Mesendoderm (in vitro differentiated cells): ENCODE results near the gene HOXB7.
A peak's percentile ranks its signal among the peaks of the same experiment; 100 is the strongest.

Source experiments
- DNase-seq: peaks from one replicate; pipeline ENCODE4 v3.0.0; 2013
- H2AK5ac ChIP-seq: 2 replicates; pipeline ENCODE4 v1.6.1; 2013; ENCODE audit warnings: low read length, inconsistent platforms
- H2BK120ac ChIP-seq: 2 replicates; pipeline ENCODE4 v1.6.1; 2013; ENCODE audit warnings: low read depth, mild to moderate bottlenecking, low read length, moderate library complexity, mixed read lengths
- H2BK15ac ChIP-seq: replicated peaks from 2 replicates; pipeline ENCODE4 v1.6.1; 2013; ENCODE audit warnings: low read depth, mild to moderate bottlenecking, moderate library complexity
- H2BK5ac ChIP-seq: 2 replicates; pipeline ENCODE4 v1.6.1; 2013; ENCODE audit warnings: low read length, inconsistent platforms
- H3K18ac ChIP-seq: 2 replicates; pipeline ENCODE4 v1.6.1; 2013; ENCODE audit warnings: mild to moderate bottlenecking, low read length, mixed read lengths
- H3K23ac ChIP-seq: one replicate; pipeline ENCODE4 v1.6.1; 2013; ENCODE audit warnings: low read length
- H3K27ac ChIP-seq: 2 replicates; pipeline ENCODE4 v1.5.1; 2013; ENCODE audit warnings: low read depth, mild to moderate bottlenecking, inconsistent platforms, low read length, moderate library complexity
- H3K27me3 ChIP-seq: 2 replicates; pipeline ENCODE4 v1.6.1; 2013; ENCODE audit warnings: low read length, control low read depth, mild to moderate bottlenecking, inconsistent platforms; ENCODE audit not compliant: insufficient read depth, poor library complexity
- H3K36me3 ChIP-seq: 2 replicates; pipeline ENCODE4 v1.6.1; 2013; ENCODE audit warnings: low read length, inconsistent platforms; ENCODE audit not compliant: control insufficient read depth, insufficient read depth
- H3K4ac ChIP-seq: one replicate; pipeline ENCODE4 v1.6.1; 2013; ENCODE audit warnings: low read depth, mild to moderate bottlenecking, low read length, moderate library complexity
- H3K4me1 ChIP-seq: 2 replicates; pipeline ENCODE4 v1.6.1; 2013; ENCODE audit warnings: low read depth, low read length, inconsistent platforms; ENCODE audit not compliant: control insufficient read depth
- H3K4me2 ChIP-seq: 2 replicates; pipeline ENCODE4 v1.6.1; 2013; ENCODE audit warnings: low read length
- H3K4me3 ChIP-seq: 2 replicates; pipeline ENCODE4 v1.5.1; 2013; ENCODE audit warnings: mild to moderate bottlenecking, low read length
- H3K56ac ChIP-seq: one replicate; pipeline ENCODE4 v1.6.1; 2013; ENCODE audit warnings: low read length
- H3K79me1 ChIP-seq: 2 replicates; pipeline ENCODE4 v1.6.1; 2013; ENCODE audit warnings: low read length, inconsistent platforms
- H3K79me2 ChIP-seq: 2 replicates; pipeline ENCODE4 v1.6.1; 2013; ENCODE audit warnings: mild to moderate bottlenecking, low read length; ENCODE audit not compliant: control insufficient read depth, insufficient read depth
- H3K9ac ChIP-seq: 2 replicates; pipeline ENCODE4 v1.6.1; 2013; ENCODE audit warnings: low read length, inconsistent platforms
- H4K5ac ChIP-seq: one replicate; pipeline ENCODE4 v1.6.1; 2013; ENCODE audit warnings: low read length
- H4K8ac ChIP-seq: one replicate; pipeline ENCODE4 v1.6.1; 2013; ENCODE audit warnings: low read depth, mild to moderate bottlenecking, control low read depth, low read length, moderate library complexity
- WGBS: extraction: QIAGEN DNeasy Blood & Tissue Kit; methylation state at CpG from one replicate; pipeline ENCODE4 v1.1.7; 2013; ENCODE audit warnings: low lambda C conversion rate, missing lambda C conversion rate; ENCODE audit not compliant: insufficient coverage; ENCODE audit errors: extremely low coverage; 5-methylcytosine and 5-hydroxymethylcytosine counted together

Gene HOXB7

DNA sequence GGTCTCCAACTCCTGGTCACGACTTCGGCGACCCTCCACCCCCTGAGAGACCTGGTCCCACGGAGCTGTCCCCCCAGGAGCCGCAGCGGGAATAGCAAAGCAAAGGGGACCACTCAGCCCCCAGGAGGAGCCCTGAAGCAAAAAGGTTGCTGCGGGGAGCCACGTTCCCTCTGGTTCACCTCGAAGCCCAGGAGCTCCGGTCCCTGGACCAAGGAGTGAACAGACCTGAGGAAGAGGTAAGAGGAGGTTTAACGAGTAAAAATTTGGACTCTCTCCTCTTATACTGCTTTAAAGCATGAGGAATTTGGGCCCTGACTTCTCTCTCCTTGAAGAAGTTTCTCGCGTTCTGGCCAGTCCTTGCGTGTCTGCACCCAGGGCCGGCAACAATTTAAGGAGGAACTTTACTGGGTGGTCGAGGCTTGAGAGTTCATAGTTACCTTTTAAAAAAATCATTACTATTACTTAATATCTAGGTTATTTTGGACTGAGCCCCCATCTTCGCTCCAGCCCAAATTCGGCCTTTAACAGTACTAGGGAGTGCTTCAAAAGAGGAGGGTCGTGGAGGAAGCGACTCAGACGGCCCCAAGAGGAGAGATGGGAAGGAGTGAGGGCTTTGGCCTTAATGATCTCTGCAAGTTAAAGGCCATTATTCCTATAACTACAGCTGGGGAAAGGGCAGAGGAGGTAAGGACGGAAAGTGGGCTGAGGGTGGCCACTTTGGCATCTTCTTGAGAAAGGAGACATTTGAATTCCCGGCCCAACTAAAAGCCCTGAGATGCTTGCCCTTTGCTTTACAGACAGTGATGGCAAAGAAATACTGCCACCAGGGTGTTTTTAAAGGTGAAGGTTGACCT is 32.3 kb upstream of the HOXB7 start:
- Histone ChIP-seq H3K23ac (peak overlapping the region; percentile 6), H4K8ac (no peak overlapping the region), H3K36me3 (no peaks in the 10 kb centered on the region), H3K27ac (no peak overlapping the region), H4K5ac (no peak overlapping the region), H3K4me3 (no peak overlapping the region), H2AK5ac (no peak overlapping the region), H2BK15ac (no peak overlapping the region), H3K56ac (peak overlapping the region; percentile 52), H3K4ac (no peak overlapping the region), H3K79me1 (no peaks in the 10 kb centered on the region), H3K4me2 (peak overlapping the region; percentile 5), H3K4me1 (peaks cover 6% of the 10 kb centered on the region), H3K79me2 (peaks cover 1% of the 10 kb centered on the region), H3K27me3 (peaks cover 68% of the 10 kb centered on the region), H2BK120ac (no peak overlapping the region), H2BK5ac (no peak overlapping the region), H3K9ac (peak overlapping the region; percentile 39), H3K18ac (no peak overlapping the region)
- DNase-seq: no peak
- no CpG with 5 or more reads among the region's 23 CpGs for WGBS

DNA sequence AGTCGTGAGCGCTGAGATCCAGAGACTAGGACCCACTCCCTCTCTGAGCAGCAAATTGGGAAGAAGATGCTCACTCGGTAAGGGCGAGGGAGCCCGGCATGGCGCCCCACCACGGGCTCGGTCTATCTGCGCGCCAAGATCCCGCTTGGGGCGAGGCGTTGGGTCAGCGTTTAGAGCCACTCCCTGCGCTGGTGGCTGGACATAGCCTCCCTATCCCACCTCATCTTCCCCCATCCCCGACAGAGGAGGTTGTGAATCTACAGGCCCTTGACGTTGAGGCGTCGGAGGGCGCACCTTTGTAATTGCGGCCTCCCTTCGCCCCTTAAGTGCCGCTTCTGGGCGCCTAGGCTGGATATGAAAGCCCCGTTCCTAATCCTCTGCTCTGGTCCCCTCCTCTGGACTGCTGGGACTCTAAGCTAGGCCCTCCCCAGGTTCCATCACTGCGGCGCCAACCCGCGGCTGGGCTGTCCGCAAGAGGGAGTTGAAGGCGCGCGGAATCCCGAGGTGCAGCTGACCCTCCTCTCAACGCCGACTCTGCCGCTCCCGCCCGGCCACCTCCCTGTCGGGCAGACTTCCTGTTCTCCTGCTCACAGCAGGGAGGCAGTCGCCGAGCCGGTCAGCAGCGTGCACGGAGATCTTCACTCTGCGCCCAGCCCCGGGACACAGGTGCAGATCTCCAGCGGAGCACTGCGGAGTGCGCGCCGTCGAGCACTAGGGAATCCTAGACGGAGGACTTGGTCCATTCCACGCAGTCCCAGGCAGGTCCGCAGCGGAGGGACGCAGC is 31.4 kb upstream of the HOXB7 start:
- Histone ChIP-seq H2BK5ac (no peak overlapping the region), H3K4me3 (no peak overlapping the region), H3K4ac (no peak overlapping the region), H3K4me2 (peak overlapping the region; percentile 45), H3K56ac (peak overlapping the region; percentile 52), H3K23ac (peak overlapping the region; percentile 20), H2AK5ac (no peak overlapping the region), H4K8ac (no peak overlapping the region), H2BK15ac (no peak overlapping the region), H3K27me3 (peaks cover 76% of the 10 kb centered on the region), H3K18ac (no peak overlapping the region), H4K5ac (no peak overlapping the region), H3K36me3 (no peaks in the 10 kb centered on the region), H2BK120ac (no peak overlapping the region), H3K79me1 (no peaks in the 10 kb centered on the region), H3K79me2 (peaks cover 1% of the 10 kb centered on the region), H3K4me1 (peaks cover 6% of the 10 kb centered on the region), H3K9ac (peak overlapping the region; percentile 55), H3K27ac (no peak overlapping the region)
- WGBS: no CpG with 5 or more reads among the region's 58 CpGs
- DNase-seq: peak; percentile 91

- no CpG with 5 or more reads among the region's 29 CpGs for WGBS
- H3K27me3 ChIP-seq: peaks cover 79% of the 10 kb centered on the region
- DNase-seq: no peak
These were observed 30.8 kb upstream of the HOXB7 start for GRCh38 chr17:48641541-48642058.

DNA sequence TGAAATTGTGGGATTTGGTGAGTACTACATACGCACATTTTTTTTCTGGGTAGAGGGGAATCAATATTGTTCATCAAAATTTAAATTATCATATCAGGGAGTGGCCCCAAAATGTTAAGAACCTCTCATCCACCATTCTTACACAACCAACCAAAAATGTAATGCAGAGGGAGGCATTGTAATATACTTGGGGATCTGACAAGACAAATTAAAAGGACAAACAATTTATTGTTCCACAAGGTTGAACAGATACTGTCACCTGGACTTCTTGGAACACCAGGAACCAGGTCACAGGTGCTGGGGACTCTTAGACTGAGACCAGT is 30.0 kb upstream of the HOXB7 start:
- Histone ChIP-seq H3K27me3 (peaks cover 82% of the 10 kb centered on the region), H3K27ac (no peak overlapping the region)

More at GRCh38 chr17:48641541-48642058, 30.8 kb upstream of the HOXB7 start:
- Histone ChIP-seq H3K79me2 (peaks cover 1% of the 10 kb centered on the region), H3K4me2 (peak overlapping the region; percentile 45), H3K79me1 (no peaks in the 10 kb centered on the region), H3K4me3 (no peak overlapping the region), H3K27ac (no peak overlapping the region), H2BK15ac (no peak overlapping the region), H4K5ac (no peak overlapping the region), H3K36me3 (no peaks in the 10 kb centered on the region), H4K8ac (no peak overlapping the region), H3K18ac (no peak overlapping the region), H2BK120ac (no peak overlapping the region), H3K4ac (no peak overlapping the region), H3K56ac (peak overlapping the region; percentile 52), H2BK5ac (no peak overlapping the region), H3K9ac (peak overlapping the region; percentile 55), H3K4me1 (peaks cover 6% of the 10 kb centered on the region), H3K23ac (peak overlapping the region; percentile 20), H2AK5ac (no peak overlapping the region)

GRCh38 chr17:48639982-48640857 is 29.4 kb upstream of the HOXB7 start:
- no peak overlapping the region for H4K5ac ChIP-seq
- no peaks in the 10 kb centered on the region for H3K79me1 ChIP-seq
- H2AK5ac ChIP-seq: no peak overlapping the region
- H3K4me3 ChIP-seq: no peak overlapping the region
- WGBS: no CpG with 5 or more reads among the region's 6 CpGs
- no peak overlapping the region for H2BK5ac ChIP-seq
- H3K36me3 ChIP-seq: no peaks in the 10 kb centered on the region
- no peak overlapping the region for H4K8ac ChIP-seq
- H3K23ac ChIP-seq: no peak overlapping the region
- H2BK120ac ChIP-seq: no peak overlapping the region
- no peak overlapping the region for H3K27ac ChIP-seq
- H3K79me2 ChIP-seq: peaks cover 1% of the 10 kb centered on the region
- H3K9ac ChIP-seq: no peak overlapping the region
- H3K18ac ChIP-seq: no peak overlapping the region
- no peak overlapping the region for H2BK15ac ChIP-seq
- no peak overlapping the region for H3K4ac ChIP-seq
- DNase-seq: no peak
- no peak overlapping the region for H3K56ac ChIP-seq
- H3K4me1 ChIP-seq: peaks cover 6% of the 10 kb centered on the region
- H3K4me2 ChIP-seq: no peak overlapping the region
- H3K27me3 ChIP-seq: peaks cover 82% of the 10 kb centered on the region

More for the DNA sequence above, 30.0 kb upstream of the HOXB7 start:
- no peak overlapping the region for H3K4ac ChIP-seq
- no CpG with 5 or more reads among the region's 1 CpG for WGBS
- no peak overlapping the region for H3K23ac ChIP-seq
- H3K36me3 ChIP-seq: no peaks in the 10 kb centered on the region
- no peak overlapping the region for H3K18ac ChIP-seq
- no peak overlapping the region for H2BK5ac ChIP-seq
- H2BK120ac ChIP-seq: no peak overlapping the region
- peaks cover 1% of the 10 kb centered on the region for H3K79me2 ChIP-seq
- H4K5ac ChIP-seq: no peak overlapping the region
- H3K4me2 ChIP-seq: no peak overlapping the region
- H3K56ac ChIP-seq: no peak overlapping the region
- no peak overlapping the region for H2BK15ac ChIP-seq
- no peak for DNase-seq
- peaks cover 6% of the 10 kb centered on the region for H3K4me1 ChIP-seq
- H3K79me1 ChIP-seq: no peaks in the 10 kb centered on the region
- H3K4me3 ChIP-seq: no peak overlapping the region
- no peak overlapping the region for H2AK5ac ChIP-seq
- H3K9ac ChIP-seq: no peak overlapping the region
- H4K8ac ChIP-seq: no peak overlapping the region
